HUES64 (cell line): ENCODE measurements around the gene BMP2K.

Experiments used
- H3K27ac ChIP-seq: 2 replicates; pipeline ENCODE4 v1.7.0; 2013; ENCODE audit warnings: low read depth, low read length, inconsistent platforms
- H3K27me3 ChIP-seq: 2 replicates; pipeline ENCODE4 v1.6.1; 2013; ENCODE audit warnings: mild to moderate bottlenecking, low read length; ENCODE audit not compliant: insufficient read depth
- H3K36me3 ChIP-seq: 2 replicates; pipeline ENCODE4 v1.6.1; 2013; ENCODE audit warnings: mild to moderate bottlenecking, low read length; ENCODE audit not compliant: insufficient read depth
- H3K4me1 ChIP-seq: 2 replicates; pipeline ENCODE4 v1.6.1; 2013; ENCODE audit warnings: mild to moderate bottlenecking, low read length, moderate library complexity; ENCODE audit not compliant: insufficient read depth
- H3K4me3 ChIP-seq: 2 replicates; pipeline ENCODE4 v1.5.1; 2013; ENCODE audit warnings: mild to moderate bottlenecking, low read length, moderate library complexity
- H3K9ac ChIP-seq: 2 replicates; pipeline ENCODE4 v1.6.1; 2013; ENCODE audit warnings: mild to moderate bottlenecking, low read depth, low read length
- H3K9me3 ChIP-seq: 2 replicates; pipeline ENCODE4 v1.6.1; 2013; ENCODE audit warnings: low read depth, low read length; ENCODE audit not compliant: insufficient read depth
- WGBS: fragments of 150-250, 120-280 bp; methylation state at CpG from one replicate; pipeline ENCODE4 v1.1.7; 2013; ENCODE audit warnings: missing lambda C conversion rate; 5-methylcytosine and 5-hydroxymethylcytosine counted together

BMP2K gene

GRCh38 chr4:78764498-78764961 lies 11.6 kb upstream of the BMP2K start:
- H3K9ac ChIP-seq, result no peak overlapping the region
- no peaks in the 10 kb centered on the region for H3K9me3 ChIP-seq
- no peak overlapping the region for H3K27ac ChIP-seq
- H3K4me3 ChIP-seq, result no peak overlapping the region
- H3K4me1 ChIP-seq, result no peaks in the 10 kb centered on the region
- H3K27me3 ChIP-seq, result no peaks in the 10 kb centered on the region
- H3K36me3 ChIP-seq, result no peaks in the 10 kb centered on the region

- H3K27ac ChIP-seq, result no peak overlapping the region
- no peak overlapping the region for H3K4me3 ChIP-seq
- H3K36me3 ChIP-seq, result no peaks in the 10 kb centered on the region
- no peaks in the 10 kb centered on the region for H3K27me3 ChIP-seq
- H3K9ac ChIP-seq, result no peak overlapping the region
- WGBS, result 78% methylated on average over 1 of the region's 1 CpG
- no peaks in the 10 kb centered on the region for H3K4me1 ChIP-seq
- H3K9me3 ChIP-seq, result no peaks in the 10 kb centered on the region
Measured at GRCh38 chr4:78765432-78766006, 10.6 kb upstream of the BMP2K start.

- Histone ChIP-seq H3K36me3 (no peaks in the 10 kb centered on the region), H3K4me3 (no peak overlapping the region), H3K27me3 (no peaks in the 10 kb centered on the region), H3K27ac (no peak overlapping the region), H3K9ac (no peak overlapping the region), H3K4me1 (no peaks in the 10 kb centered on the region), H3K9me3 (no peaks in the 10 kb centered on the region)
- WGBS, result 88% methylated on average over 2 of the region's 3 CpGs
Measured at GRCh38 chr4:78766026-78766425, 10.1 kb upstream of the BMP2K start.

GRCh38 chr4:78766650-78767049 lies 9.5 kb upstream of the BMP2K start:
- 96% methylated on average over 5 of the region's 5 CpGs for WGBS
- Histone ChIP-seq H3K4me1 (no peaks in the 10 kb centered on the region), H3K9me3 (no peaks in the 10 kb centered on the region), H3K36me3 (no peaks in the 10 kb centered on the region), H3K9ac (no peak overlapping the region), H3K27ac (no peak overlapping the region), H3K27me3 (no peaks in the 10 kb centered on the region), H3K4me3 (no peak overlapping the region)

- Histone ChIP-seq H3K4me3 (no peak overlapping the region), H3K9ac (no peak overlapping the region), H3K9me3 (no peaks in the 10 kb centered on the region), H3K4me1 (no peaks in the 10 kb centered on the region), H3K36me3 (no peaks in the 10 kb centered on the region), H3K27ac (no peak overlapping the region), H3K27me3 (no peaks in the 10 kb centered on the region)
Measured at GRCh38 chr4:78767350-78767749, 8.8 kb upstream of the BMP2K start.

GRCh38 chr4:78768452-78769180 lies 7.5 kb upstream of the BMP2K start:
- no peaks in the 10 kb centered on the region for H3K36me3 ChIP-seq
- 88% methylated on average over 12 of the region's 12 CpGs for WGBS
- H3K9me3 ChIP-seq, result no peaks in the 10 kb centered on the region
- no peak overlapping the region for H3K27ac ChIP-seq
- H3K4me3 ChIP-seq, result no peak overlapping the region
- no peak overlapping the region for H3K9ac ChIP-seq
- H3K4me1 ChIP-seq, result no peaks in the 10 kb centered on the region
- no peaks in the 10 kb centered on the region for H3K27me3 ChIP-seq

GRCh38 chr4:78770091-78770642 lies 6.0 kb upstream of the BMP2K start:
- Histone ChIP-seq H3K27me3 (no peaks in the 10 kb centered on the region), H3K4me3 (no peak overlapping the region), H3K9ac (no peak overlapping the region), H3K9me3 (no peaks in the 10 kb centered on the region), H3K36me3 (no peaks in the 10 kb centered on the region), H3K27ac (no peak overlapping the region), H3K4me1 (no peaks in the 10 kb centered on the region)
- WGBS, result 94% methylated on average over 2 of the region's 3 CpGs

- peaks cover 5% of the 10 kb centered on the region for H3K4me1 ChIP-seq
- H3K9ac ChIP-seq, result no peak overlapping the region
- no peak overlapping the region for H3K4me3 ChIP-seq
- no peak overlapping the region for H3K27ac ChIP-seq
- no peaks in the 10 kb centered on the region for H3K27me3 ChIP-seq
- no peaks in the 10 kb centered on the region for H3K9me3 ChIP-seq
- WGBS, result 97% methylated on average over 3 of the region's 4 CpGs
- no peaks in the 10 kb centered on the region for H3K36me3 ChIP-seq
Measured at GRCh38 chr4:78772526-78773091, 3.5 kb upstream of the BMP2K start.

- 87% methylated on average over 2 of the region's 3 CpGs for WGBS
- Histone ChIP-seq H3K9ac (no peak overlapping the region; the same call in 1 of the 2 replicates), H3K36me3 (no peaks in the 10 kb centered on the region), H3K27ac (no peak overlapping the region), H3K27me3 (no peaks in the 10 kb centered on the region), H3K4me1 (peaks cover 17% of the 10 kb centered on the region), H3K9me3 (no peaks in the 10 kb centered on the region), H3K4me3 (0 out of 2 replicates have a peak overlapping the region, but pooled peaks have one; percentile 83)
Measured at GRCh38 chr4:78774417-78774816, 1.7 kb upstream of the BMP2K start.

- Histone ChIP-seq H3K27me3 (no peaks in the 10 kb centered on the region), H3K4me3 (peak overlapping the region; percentile 83), H3K27ac (peak overlapping the region; percentile 93), H3K4me1 (peaks cover 24% of the 10 kb centered on the region), H3K36me3 (no peaks in the 10 kb centered on the region), H3K9ac (peak overlapping the region; percentile 97), H3K9me3 (no peaks in the 10 kb centered on the region)
- under 1% methylated on average over 51 of the region's 54 CpGs for WGBS
Measured at GRCh38 chr4:78775303-78776078, 659 bp upstream of the BMP2K start.
